NCI-H2081 (cell line): ENCODE data around the gene TCTN1.
"Not testable (repeated sequence)": the region's sequence is repeated elsewhere in the genome, so short reads cannot be mapped to it uniquely, and the experiment has no call there.

Experiments
- DNase-seq, 2 experiments: peaks; one replicate each; lab custom pipeline; 2025; lab: John Stamatoyannopoulos, UW

The TCTN1 gene

DNA sequence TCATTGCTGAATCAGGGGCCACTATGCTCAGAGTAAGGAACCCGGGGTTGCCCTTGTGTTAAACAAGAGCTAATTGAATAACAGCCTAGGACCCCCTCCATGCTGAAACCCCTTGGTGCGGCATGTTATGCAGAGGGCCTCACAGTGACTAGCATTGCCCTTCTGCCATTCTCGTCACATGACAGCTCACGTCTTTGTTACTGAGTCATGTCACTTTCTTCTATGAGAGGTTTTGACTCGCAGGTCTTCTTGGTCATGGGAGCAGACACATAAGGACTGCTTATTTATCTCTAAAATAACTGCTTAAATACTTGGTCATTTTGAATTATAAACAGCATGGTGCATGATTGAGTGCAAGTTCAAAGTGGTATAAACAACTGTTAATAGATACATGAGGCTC lies 24.9 kb downstream of the TCTN1 start:
- no peak for DNase-seq

DNA sequence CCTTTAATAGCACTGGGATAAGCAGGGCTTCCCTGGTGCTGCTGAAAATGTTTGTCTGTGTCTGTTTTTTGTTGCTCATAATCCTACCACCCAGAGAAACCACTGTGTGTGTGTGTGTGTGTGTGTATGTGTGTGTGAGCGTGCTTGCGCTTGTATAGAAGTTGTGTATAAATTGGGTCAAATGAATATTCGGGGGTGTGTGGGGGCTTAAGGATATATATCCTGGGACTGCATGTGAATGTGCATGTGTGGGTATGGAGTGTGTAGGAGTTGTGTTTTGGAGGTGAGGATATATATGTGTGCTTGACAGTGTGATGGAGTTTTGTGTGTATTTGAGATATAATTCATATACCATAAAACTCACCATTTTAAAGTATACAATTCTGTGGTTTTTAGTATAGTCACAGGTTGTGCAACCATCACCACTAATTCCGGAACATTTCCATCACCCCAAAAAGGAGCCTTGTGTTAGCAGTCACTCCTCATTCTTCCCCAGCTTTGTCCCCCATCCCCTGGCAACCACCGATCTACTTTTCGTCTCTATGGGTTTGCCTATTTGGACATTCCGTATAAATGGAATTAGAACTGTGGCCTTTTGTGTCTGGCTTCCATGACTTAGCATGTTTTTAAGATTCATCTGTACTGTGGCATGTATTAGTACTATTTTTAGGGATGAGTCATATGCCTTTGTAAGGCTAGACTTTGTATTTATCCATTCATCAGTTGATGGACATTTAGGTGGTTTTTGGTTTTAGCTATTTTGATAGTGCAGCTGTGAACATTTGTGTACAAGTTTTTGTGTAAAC lies 25.6 kb downstream of the TCTN1 start:
- DNase-seq = no peak

DNA sequence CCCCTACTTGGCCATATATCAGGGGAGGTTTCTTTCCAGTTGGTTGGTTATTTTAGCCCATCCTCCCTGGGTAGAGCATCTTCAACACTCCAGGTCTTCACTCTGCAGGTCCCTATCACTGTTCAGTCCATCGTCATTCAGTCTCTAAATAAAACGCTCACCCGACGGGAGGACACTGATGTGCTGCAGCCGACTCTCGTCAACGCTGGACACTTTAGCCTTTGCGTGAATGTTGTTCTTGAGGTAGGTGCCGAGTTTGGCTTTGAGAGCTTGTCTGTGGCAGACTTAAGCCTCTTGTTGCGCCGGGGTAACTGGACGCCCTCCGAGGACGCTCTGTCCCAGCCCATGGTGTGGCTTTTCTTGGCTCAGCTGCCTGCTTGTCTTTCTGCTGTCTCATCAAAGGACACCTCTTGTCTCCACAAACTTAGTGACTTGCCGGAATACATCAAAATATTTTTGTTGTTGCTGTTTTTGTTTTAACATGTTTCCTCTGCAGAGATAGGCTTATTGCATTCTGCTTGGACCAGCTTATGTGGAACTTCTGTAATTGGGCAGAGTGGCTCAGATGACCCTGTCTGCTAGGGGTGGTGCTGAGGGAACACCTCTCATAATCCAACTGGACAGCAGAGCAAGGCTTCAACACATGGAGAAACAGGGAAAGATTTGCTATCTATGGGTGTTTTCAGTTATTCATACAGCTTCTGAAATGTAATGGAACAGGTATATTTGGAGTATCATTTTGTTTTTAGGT lies 26.5 kb downstream of the TCTN1 start:
- DNase-seq = no peak

DNA sequence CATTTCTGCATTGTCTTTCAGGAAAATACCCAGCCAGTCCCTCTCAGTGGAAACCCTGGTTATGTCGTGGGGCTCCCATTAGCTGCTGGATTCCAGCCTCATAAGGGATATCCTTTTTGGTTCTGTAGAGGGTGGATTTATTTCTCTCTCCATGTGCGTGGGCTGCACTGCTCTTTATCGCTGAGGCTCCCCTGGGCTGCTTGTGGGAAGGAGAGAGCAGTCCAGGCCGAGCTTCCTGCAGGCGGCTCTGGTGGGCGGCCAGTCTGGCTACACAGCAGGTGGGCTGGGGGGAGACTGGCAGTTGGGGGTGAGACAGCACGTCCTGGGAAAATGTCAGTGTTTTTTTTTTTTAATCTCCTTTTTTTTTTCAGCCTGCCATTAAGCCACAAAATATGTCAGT lies 27.6 kb downstream of the TCTN1 start:
- no peak for DNase-seq

DNA sequence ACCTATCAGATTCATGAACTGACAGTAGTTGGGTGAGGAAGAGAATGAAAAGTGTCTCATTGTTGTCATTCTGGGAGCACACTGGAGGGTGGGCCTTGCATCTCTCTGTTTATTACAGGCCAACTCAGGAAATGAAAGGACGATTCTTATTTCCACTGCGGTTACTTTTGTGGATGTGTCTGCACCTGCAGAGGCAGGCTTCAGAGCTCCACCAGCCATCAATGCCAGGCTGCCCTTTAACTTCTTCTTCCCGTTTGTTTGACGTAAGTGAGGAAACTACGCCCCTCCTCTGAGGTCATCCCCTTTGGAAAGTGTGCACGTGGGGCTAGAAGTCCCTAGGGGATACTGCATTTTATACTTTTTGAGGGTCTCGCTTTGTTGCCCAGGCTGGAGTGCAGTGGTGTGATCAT lies 33.7 kb downstream of the TCTN1 start:
- no peak for DNase-seq

DNA sequence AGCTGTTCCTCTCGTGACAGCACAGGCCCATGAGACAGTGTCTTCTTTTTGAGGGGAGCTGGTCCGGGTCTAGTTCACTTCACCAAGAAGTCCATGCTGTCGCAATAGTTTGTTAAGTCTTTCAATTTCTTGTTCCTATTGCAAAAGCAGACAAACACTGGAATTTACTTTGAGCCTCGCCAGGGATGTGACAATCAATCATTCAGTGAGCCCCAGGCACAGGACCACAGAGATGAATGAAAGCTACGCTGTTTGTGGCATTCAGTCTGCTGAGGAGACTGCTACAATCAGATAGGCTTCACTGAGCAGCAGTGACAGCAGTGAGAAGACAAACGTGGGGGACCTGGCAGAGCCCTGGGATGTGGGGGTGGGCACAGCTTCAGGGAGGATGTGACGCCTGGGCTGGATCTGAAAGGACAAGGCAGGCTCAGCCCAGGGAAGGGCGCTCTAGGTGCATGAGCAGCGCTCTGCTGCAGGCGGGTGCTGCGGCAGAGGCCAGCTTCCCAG lies 35.5 kb downstream of the TCTN1 start:
- no peak for DNase-seq

DNA sequence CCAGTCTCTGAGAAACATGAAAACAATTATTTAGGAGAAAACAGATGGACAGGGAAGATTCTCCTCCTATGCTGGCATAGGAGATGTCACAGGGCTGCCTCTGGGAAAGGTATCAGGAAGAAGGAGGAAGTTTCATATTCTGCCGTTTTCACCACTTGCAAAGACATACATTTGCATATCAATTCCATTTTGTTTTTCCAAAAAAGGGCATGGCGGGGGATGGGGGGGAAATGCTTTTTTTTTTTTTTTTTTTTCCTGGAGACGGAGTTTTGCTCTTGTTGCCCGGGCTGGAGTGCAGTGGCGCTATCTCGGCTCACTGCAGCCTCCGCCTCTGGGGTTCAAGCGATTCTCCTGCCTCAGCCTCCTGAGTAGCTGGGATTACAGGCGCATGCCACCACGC lies 40.3 kb downstream of the TCTN1 start:
- not testable (repeated sequence) for DNase-seq

DNA sequence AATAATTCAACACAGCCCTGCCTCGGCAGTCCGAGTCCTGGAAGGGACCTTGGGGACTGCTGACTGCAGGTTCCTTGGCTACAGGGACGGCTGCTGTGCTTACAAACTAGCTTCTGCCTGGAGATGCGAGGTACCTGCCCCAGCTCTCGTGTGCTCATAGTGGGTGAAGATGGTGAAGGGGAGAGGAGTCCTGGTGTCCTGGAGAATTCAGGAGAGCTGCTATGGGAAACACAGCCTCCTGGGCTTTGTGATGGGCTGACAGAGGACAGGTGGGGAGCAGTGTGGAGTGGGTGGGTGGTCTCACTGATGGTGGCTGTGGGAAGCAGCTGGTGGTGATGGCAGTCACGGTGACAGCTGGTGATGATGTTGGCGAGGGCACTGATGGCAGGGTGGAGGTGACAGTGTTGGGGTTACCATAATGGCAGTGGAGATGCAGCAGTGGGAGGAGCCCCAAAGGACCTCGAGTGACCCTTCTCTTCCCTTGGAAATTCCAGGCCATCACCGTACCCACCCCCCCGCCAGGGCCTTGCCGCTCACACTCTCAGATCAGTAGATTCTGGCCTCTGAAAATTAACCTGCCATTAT lies 42.2 kb downstream of the TCTN1 start:
- DNase-seq = no peak

DNA sequence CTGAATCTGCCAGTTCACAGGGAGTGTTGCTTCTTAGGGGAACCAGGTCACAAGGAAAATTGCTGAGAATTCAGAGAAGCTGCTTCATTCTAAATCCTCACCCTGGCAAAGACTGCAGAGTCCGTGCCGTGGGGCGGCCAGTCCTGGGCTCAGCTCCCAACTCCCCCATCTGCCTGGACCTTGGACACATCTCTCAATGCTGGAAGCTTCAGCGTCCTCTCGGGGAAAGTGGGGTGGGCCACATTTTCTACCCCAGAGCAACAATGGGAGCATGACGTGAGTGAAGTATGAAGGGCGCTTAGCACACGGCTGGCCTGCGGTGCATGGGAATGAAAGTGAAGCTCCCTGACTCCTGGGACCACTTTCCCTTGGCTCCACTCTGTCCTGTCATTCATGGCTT lies 43.8 kb downstream of the TCTN1 start:
- DNase-seq = no peak

DNA sequence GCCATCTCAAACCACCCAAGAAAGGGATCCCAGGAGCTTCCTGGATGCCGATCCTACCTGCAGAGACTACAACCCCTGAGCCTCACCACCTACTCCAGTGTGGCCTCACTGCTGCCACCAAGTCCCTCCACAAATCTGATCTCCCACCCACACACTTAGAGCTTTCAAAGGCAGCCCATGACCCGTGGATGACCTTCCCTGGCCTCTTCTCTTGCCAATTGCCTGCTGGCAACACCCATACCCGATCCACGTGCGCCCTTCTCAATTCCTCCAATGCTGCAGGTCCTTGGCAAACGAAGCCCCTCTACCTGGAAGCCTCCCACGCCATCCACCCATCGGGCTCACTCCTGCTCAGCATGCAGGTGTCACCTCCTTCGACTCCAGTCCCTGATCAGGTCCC lies 44.3 kb downstream of the TCTN1 start:
- DNase-seq = no peak

DNA sequence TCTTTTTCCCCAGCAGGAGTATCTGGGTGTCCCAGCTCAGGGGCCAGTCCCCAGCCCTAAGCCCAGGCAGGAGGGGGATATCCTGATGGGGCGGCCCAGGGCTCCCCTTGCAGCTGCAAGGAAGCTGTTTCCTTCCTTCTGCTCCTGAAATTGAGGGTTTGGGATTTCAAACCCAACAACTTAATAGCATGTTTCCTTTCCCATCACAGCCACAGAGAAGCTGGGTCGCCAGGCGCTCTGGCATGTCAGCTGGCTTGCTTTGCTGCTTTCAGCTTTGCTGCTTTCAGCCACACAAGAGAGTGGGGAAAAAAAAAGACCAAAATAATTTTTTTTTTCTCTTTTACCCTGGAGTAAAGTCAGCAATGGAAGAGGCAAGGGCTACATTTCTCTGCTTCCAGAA lies 44.9 kb downstream of the TCTN1 start:
- DNase-seq = peak; percentile 37 to 71

DNA sequence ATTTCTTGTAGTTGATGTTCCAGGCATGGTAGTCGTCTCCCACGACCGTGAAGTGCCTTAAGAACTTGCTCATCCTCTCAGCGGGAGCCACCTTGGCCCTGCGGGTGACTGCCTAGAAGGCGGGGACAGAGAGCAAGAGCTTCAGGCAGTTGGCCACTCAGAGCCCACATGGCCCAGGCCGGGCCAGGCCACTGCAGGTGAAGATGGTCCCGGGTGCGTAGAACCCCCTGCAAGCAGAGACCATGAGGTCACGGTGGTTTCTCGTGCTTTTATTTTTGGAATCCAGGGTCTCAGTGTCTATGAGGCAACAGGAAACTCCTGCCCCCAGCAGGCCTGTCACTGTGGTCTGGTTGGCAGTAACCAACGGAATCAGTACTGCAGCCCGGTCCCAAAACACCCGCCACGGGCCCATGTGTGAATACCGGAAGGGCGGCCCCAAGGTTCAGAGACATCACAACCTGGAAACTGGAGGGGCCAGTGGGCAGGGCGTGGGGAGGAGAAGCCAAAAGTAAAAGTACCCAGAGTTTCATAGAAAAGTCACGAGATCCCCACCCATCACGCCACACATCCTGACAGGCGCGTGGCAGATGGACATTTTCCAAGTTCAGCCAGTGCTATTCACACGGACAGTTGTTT lies 47.5 kb downstream of the TCTN1 start:
- no peak for DNase-seq

DNA sequence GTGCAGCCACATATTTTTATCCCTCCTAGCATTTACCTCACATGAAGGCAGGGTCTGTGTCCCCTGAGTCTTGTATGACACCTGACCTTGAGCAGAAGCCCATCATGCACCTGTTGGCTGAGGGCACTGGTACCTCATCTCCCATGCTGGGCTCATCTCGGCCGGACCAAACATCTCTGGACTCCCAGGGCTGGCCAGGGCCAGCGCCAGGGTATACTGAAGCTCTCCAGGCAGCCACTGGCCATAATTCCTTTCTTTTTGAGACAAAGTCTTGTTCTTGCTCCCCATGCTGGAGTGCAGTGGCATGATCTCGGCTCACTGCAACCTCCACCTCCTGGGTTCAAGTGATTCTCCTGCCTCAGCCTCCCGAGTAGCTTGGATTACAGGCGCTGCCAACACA lies 53.0 kb downstream of the TCTN1 start:
- no peak for DNase-seq

DNA sequence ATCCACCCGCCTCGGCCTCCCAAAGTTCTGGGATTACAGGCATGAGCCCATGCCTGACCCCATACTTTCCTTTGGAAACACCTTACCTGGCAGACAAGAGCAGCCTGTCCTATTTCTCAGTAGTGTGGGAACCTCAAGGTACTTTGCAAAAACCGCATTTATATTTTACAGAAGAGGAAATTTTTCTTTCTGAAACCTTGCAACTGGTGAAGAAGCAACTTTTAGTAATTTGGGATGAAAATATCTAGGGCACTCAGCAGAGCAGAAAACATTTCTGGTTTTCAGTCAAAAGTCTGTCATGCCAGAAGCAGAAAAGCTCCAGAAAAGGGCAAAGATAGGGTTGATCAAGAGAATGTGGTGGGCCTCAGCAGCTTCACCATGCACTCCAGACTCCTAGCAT lies 53.7 kb downstream of the TCTN1 start:
- no peak for DNase-seq

DNA sequence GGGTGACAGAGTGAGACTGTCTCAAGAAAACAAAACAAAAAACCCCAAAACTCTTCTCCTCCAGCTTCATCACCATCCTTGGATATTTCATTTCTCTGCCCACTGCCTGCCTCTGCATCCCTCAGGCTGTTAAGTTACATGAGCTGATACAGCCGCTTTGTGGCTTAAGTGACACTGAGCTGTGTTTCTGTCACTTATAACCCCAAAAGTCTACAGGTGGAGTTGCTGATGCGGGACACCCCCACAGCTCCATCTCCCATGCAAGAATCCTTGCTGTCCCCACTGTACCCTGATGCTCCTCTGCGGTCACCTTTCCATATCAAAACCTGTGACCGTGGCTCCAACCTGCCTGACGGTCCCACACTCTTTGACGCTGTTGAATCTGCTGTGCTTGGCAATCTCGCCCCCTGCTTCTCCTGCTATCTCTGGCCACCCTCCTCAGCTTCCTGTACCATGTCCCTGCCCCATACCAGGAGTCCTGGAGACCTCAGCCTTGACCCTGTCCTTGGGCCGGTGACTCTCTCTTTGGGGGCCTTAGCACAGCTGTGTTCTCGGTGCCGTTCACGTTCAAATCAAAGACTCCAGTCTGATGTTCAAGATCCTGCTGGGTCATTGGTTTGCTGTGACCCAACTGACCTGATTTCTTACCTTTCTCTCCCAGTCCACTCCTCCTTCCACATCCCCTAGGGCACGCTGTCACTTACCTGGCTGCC lies 54.7 kb downstream of the TCTN1 start:
- no peak for DNase-seq

DNA sequence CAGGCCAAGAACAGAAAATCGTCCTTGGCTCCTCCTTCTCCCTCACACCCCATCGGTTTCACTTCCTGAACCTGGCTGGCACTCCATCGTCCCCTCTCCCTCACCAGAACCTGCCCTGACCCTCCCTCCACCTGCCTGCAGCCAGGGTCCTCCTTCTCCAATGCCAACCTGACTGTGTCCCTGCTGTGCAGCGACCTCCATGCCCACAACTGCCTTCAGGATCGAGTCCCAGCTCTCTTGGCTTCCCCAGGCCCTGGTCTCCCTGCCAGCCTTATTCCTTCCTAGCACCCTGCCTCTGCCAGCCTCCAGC lies 55.2 kb downstream of the TCTN1 start:
- no peak for DNase-seq

DNA sequence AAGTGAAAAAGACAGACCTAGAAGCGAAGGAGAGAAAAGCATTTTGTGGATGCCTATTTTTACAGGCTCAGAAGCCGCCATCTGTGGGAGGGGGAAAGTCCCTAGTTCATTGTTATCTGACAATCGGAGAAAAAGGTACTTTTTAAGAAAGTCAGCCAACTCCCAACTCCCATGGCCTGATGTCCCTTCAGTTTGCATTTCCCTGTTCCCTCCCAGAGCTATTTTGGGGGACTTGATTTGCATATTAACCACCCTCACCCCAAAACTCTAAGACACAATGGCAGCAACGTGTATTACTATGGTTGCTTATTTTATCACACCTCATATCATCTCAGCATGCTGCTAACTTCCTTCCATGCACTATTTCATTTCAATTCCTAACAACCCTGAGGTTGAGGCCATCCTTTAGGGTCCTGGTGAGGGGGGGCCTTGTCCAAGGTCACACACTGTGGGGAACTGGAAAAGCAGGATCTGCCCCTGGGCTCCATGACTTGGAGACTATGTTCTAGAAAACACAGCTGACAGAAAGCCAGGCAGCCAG lies 56.3 kb downstream of the TCTN1 start:
- DNase-seq = no peak

DNA sequence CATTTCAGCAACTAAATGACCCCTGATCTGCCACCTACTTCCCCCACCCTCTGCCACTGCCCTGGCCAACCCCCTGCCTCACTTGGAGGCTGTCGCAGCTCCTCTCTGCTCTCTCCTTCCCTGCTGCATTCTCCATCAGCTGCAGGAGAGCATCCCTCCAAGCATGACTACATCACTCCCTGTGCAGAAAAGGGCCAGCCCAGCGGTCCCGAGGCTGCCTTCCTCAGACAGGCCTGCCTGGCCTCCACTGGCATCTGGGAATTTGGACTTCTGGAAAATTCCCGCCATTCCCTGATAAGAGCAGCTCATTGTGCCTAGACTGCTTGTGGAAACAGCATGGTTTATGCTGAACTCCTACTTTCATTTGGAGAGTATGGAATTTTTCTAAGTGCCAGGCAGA lies 62.2 kb downstream of the TCTN1 start:
- DNase-seq = no peak

DNA sequence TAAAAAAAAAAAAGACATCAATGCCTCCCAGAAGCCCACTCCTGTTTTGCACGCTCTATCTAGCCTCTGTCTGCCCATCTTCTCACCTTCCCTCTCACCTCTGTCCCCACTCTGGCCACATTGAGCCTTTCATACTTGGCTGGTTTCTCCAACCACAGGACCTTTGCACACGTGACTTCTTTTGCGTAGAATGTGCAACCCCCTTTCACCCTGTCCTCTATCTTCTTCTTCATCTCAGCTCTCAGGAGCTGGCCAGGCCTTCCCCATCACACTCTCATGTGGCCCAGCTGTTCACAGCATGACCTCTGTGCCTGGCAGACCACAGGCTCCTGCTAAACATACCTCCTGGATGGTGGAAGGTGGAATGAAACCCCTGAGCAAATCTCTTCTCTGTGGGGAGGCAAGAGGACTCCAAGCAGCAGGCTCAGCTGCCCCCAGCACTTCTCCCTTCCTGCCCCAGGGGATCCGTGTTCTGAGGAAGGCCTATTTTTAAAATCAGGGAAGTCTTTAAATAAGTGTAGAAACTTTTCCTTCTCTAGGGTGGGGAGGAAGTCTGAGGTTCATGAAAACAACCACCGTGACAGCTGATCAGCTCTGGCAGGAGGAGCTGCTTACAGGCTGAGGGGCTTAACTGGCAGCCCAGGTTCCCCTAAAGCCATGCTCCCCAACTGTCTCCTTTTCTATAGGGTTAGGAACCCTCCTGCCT lies 63.4 kb downstream of the TCTN1 start:
- no peak for DNase-seq

DNA sequence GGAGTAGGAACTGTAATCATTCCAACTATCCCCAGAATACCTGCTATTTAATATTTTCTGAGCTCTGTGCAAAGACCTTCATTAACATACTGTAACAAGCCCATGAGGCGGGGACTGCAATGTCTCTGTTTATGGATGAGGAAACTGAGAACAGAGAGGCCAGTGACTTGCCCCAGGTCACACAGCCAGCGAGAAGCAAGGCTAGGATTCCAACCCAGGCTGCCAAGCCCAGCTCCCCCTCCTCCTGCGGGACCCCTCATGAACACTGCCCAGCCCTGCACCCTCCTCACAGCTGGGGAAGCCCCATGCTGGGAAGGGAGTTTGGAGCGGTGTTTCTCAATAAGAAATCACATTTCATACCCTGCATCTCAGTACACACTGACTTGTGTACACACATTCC lies 64.1 kb downstream of the TCTN1 start:
- no peak for DNase-seq

DNA sequence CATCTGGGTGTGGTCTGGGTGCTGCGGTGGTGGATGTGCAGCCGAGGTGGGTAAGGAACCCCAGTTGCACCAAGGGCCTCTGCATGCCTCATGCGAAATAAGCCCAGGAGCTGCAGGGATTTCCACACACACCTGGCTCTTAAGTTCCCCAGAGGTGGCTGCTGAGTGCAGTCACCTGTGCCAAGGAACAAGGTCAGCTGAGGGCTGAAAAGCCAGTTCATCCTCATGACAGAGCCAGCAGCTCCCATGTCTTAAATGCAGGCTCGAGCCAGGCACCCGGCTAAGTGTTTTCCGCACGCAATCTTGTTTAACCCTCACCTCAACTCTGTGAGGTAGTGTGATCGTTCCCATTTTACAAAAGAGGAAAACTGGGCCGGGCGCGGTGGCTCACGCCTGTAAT lies 65.3 kb downstream of the TCTN1 start:
- DNase-seq = no peak
